Effector memory CD8-positive, alpha-beta T cell (primary cell): ENCODE measurements around the gene FAM3B.
"Not testable (repeated sequence)": the region's sequence is repeated elsewhere in the genome, so short reads cannot be mapped to it uniquely, and the experiment has no call there.

ENCODE experiments used
- ATAC-seq: fragments of 150-1000 bp; cut with Tn5 transposase; replicated peaks from 2 replicates; pipeline ENCODE4 v1.10.0; 2021; ENCODE audit warnings: mild to moderate bottlenecking, moderate library complexity
- DNase-seq, 3 experiments: peaks; one replicate each; pipeline ENCODE4 v3.0.0; 2021
- H3K27ac Mint-ChIP-seq, 2 donors: one replicate each; pipeline ENCODE4 v1.8.0; 2022; ENCODE audit warnings: mild to moderate bottlenecking in 2 of 2, mixed read lengths in 2 of 2, moderate library complexity in 2 of 2
- H3K27me3 Mint-ChIP-seq, 2 donors: one replicate each; pipeline ENCODE4 v1.8.0; 2022; ENCODE audit warnings: mixed read lengths in 2 of 2
- H3K36me3 Mint-ChIP-seq: one replicate; pipeline ENCODE4 v1.8.0; 2022; ENCODE audit warnings: mild to moderate bottlenecking, moderate library complexity, mixed read lengths; ENCODE audit not compliant: insufficient read depth
- H3K4me1 Mint-ChIP-seq, 2 donors: one replicate each; pipeline ENCODE4 v1.8.0; 2022; ENCODE audit warnings: low read depth in 2 of 2, mixed read lengths in 2 of 2
- H3K4me3 Mint-ChIP-seq, 2 donors: one replicate each; pipeline ENCODE4 v1.8.0; 2022; ENCODE audit warnings: mild to moderate bottlenecking in 2 of 2, mixed read lengths in 2 of 2, moderate library complexity in 2 of 2
- H3K9me3 Mint-ChIP-seq, 2 donors: one replicate each; pipeline ENCODE4 v1.8.0; 2022; ENCODE audit warnings: mixed read lengths in 2 of 2

FAM3B gene

GRCh38 chr21:41349126-41349525, 32.5 kb downstream of the FAM3B start:
- ATAC-seq = no peak
- DNase-seq = no peak
- no peak overlapping the region for H3K27ac Mint-ChIP-seq
- H3K4me3 Mint-ChIP-seq = no peak overlapping the region
- no peaks in the 10 kb centered on the region for H3K9me3 Mint-ChIP-seq
- no peaks in the 10 kb centered on the region for H3K4me1 Mint-ChIP-seq
- H3K36me3 Mint-ChIP-seq = no peaks in the 10 kb centered on the region
- peaks cover 38 to 49% of the 10 kb centered on the region in 2 donors for H3K27me3 Mint-ChIP-seq

- Mint-ChIP-seq H3K27ac (no peak overlapping the region), H3K9me3 (no peaks in the 10 kb centered on the region), H3K4me1 (no peaks in the 10 kb centered on the region), H3K36me3 (no peaks in the 10 kb centered on the region), H3K4me3 (no peak overlapping the region), H3K27me3 (peaks cover 31 to 44% of the 10 kb centered on the region in 2 donors)
- DNase-seq (no peak), ATAC-seq (no peak)
Measured at GRCh38 chr21:41349619-41350390, 33.2 kb downstream of the FAM3B start.

- H3K9me3 Mint-ChIP-seq = no peaks in the 10 kb centered on the region
- DNase-seq (no peak), ATAC-seq (no peak)
- H3K4me3 Mint-ChIP-seq = no peak overlapping the region
- no peaks in the 10 kb centered on the region for H3K4me1 Mint-ChIP-seq
- peak overlapping the region in 1 of 2 donors; percentile 75 for H3K27ac Mint-ChIP-seq
- H3K27me3 Mint-ChIP-seq = peaks cover 24 to 37% of the 10 kb centered on the region in 2 donors
- no peaks in the 10 kb centered on the region for H3K36me3 Mint-ChIP-seq
Measured at GRCh38 chr21:41350436-41351155, 34.0 kb downstream of the FAM3B start.

GRCh38 chr21:41357546-41357945, 40.9 kb downstream of the FAM3B start:
- no peak overlapping the region for H3K27ac Mint-ChIP-seq
- H3K9me3 Mint-ChIP-seq = no peaks in the 10 kb centered on the region
- no peak overlapping the region for H3K4me3 Mint-ChIP-seq

GRCh38 chr21:41358193-41359166, 41.9 kb downstream of the FAM3B start:
- no peaks in the 10 kb centered on the region for H3K9me3 Mint-ChIP-seq
- H3K36me3 Mint-ChIP-seq = peaks cover 24% of the 10 kb centered on the region
- no peaks in the 10 kb centered on the region for H3K27me3 Mint-ChIP-seq
- ATAC-seq = no peak
- peak overlapping the region in 1 of 2 donors; percentile 80 for H3K27ac Mint-ChIP-seq
- H3K4me3 Mint-ChIP-seq = no peak overlapping the region
- H3K4me1 Mint-ChIP-seq = peaks cover 19 to 25% of the 10 kb centered on the region in 2 donors
- DNase-seq = no peak

More at GRCh38 chr21:41357546-41357945, 40.9 kb downstream of the FAM3B start:
- H3K36me3 Mint-ChIP-seq = peaks cover 14% of the 10 kb centered on the region
- no peaks in the 10 kb centered on the region for H3K27me3 Mint-ChIP-seq
- peaks cover 11 to 16% of the 10 kb centered on the region in 2 donors for H3K4me1 Mint-ChIP-seq
- ATAC-seq (no peak), DNase-seq (no peak)

GRCh38 chr21:41359286-41359685, 42.7 kb downstream of the FAM3B start:
- DNase-seq (no peak), ATAC-seq (no peak)
- peaks cover 24% of the 10 kb centered on the region for H3K36me3 Mint-ChIP-seq
- no peaks in the 10 kb centered on the region for H3K27me3 Mint-ChIP-seq
- no peak overlapping the region for H3K4me3 Mint-ChIP-seq
- peaks cover 23 to 31% of the 10 kb centered on the region in 2 donors for H3K4me1 Mint-ChIP-seq
- no peaks in the 10 kb centered on the region for H3K9me3 Mint-ChIP-seq
- H3K27ac Mint-ChIP-seq = peak overlapping the region; percentile 80 to 84

- not testable (repeated sequence) for DNase-seq, H3K27me3 Mint-ChIP-seq, H3K9me3 Mint-ChIP-seq, ATAC-seq, H3K4me3 Mint-ChIP-seq
- Mint-ChIP-seq H3K4me1 (peaks cover 25 to 31% of the 10 kb centered on the region in 2 donors), H3K36me3 (peaks cover 24% of the 10 kb centered on the region), H3K27ac (peak overlapping the region in 1 of 2 donors; percentile 84)
Measured at GRCh38 chr21:41359754-41360071, 43.1 kb downstream of the FAM3B start.

GRCh38 chr21:41360072-41360821, 43.6 kb downstream of the FAM3B start:
- Mint-ChIP-seq H3K27me3 (no peaks in the 10 kb centered on the region), H3K36me3 (peaks cover 24% of the 10 kb centered on the region), H3K4me1 (peaks cover 30 to 34% of the 10 kb centered on the region in 2 donors), H3K27ac (peak overlapping the region; percentile 98 to 100), H3K9me3 (no peaks in the 10 kb centered on the region), H3K4me3 (peak overlapping the region; percentile 94 to 96)
- DNase-seq = no peak
- ATAC-seq = no peak

GRCh38 chr21:41361053-41361785, 44.6 kb downstream of the FAM3B start:
- peaks cover 39 to 41% of the 10 kb centered on the region in 2 donors for H3K4me1 Mint-ChIP-seq
- no peaks in the 10 kb centered on the region for H3K27me3 Mint-ChIP-seq
- ATAC-seq (no peak), DNase-seq (no peak)
- no peaks in the 10 kb centered on the region for H3K9me3 Mint-ChIP-seq
- H3K27ac Mint-ChIP-seq = peak overlapping the region; percentile 98 to 100
- peaks cover 24% of the 10 kb centered on the region for H3K36me3 Mint-ChIP-seq
- peak overlapping the region; percentile 94 to 96 for H3K4me3 Mint-ChIP-seq

- H3K9me3 Mint-ChIP-seq = no peaks in the 10 kb centered on the region
- peak; percentile 80 to 83 (median 80) for DNase-seq
- H3K27me3 Mint-ChIP-seq = no peaks in the 10 kb centered on the region
- H3K36me3 Mint-ChIP-seq = peaks cover 27% of the 10 kb centered on the region
- peak; percentile 81 for ATAC-seq
- H3K4me3 Mint-ChIP-seq = peak within 1 kb of the TSS; percentile 94 to 96
- peaks cover 39 to 47% of the 10 kb centered on the region in 2 donors for H3K4me1 Mint-ChIP-seq
- H3K27ac Mint-ChIP-seq = peak within 1 kb of the TSS; percentile 98 to 100
Measured at GRCh38 chr21:41361786-41362604, 45.4 kb downstream of the FAM3B start, which contains the start of gene MX2. TSS of gene MX2 (plus strand) at chr21:41362027. CDS start at chr21:41376907, 14,880 bp downstream.

GRCh38 chr21:41362605-41363369, 46.2 kb downstream of the FAM3B start:
- peaks cover 32% of the 10 kb centered on the region for H3K36me3 Mint-ChIP-seq
- peaks cover 41 to 50% of the 10 kb centered on the region in 2 donors for H3K4me1 Mint-ChIP-seq
- ATAC-seq (no peak), DNase-seq (no peak)
- H3K27me3 Mint-ChIP-seq = no peaks in the 10 kb centered on the region
- H3K4me3 Mint-ChIP-seq = peak overlapping the region; percentile 94 to 96
- H3K9me3 Mint-ChIP-seq = no peaks in the 10 kb centered on the region
- H3K27ac Mint-ChIP-seq = peak overlapping the region; percentile 98 to 100
